HPDE6-E6E7 (cell line): ENCODE data around the gene MUC5B.
"Not testable (repeated sequence)": the region's sequence is repeated elsewhere in the genome, so short reads cannot be mapped to it uniquely, and the experiment has no call there.

Experiments used
- DNase-seq: peaks from one replicate; pipeline ENCODE4 v3.0.0; 2011; ENCODE audit warnings: missing footprints; ENCODE audit errors: extremely low spot score

Gene MUC5B

DNA sequence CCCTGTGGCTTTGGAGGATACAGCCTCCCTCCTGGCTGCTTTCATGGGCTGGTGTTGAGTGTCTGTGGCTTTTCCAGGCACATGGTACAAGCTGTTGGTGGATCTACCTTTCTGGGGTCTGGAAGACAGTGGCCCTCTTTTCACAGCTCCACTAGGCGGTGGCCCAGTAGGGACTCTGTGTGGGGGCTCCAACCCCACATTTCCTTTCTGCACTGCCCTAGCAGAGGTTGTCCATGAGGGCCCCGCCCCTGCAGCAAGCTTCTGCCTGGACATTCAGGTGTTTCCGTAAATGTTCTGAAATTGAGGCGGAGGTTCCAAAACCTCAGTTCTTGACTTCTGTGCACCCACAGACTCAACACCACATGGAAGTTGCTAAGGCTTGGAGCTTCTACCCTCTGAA, 42.6 kb downstream of the MUC5B start:
- DNase-seq = not testable (repeated sequence)

DNA sequence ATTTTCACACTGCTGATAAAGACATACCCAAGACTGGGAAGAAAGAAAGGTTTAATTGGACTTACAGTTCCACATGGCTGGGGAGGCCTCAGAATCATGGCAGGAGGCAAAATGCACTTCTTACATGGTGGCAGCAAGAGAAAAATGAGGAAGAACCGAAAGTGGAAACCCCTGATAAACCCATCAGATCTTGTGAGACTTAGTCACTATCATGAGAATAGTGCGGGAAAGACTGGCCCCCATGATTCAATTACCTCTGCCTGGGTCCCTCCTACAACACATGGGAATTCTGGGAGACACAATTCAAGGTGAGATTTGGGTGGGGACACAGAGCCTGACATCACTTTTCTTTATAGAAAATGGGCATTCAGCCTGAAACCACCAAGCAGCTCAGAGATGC, 44.1 kb downstream of the MUC5B start:
- not testable (repeated sequence) for DNase-seq

DNA sequence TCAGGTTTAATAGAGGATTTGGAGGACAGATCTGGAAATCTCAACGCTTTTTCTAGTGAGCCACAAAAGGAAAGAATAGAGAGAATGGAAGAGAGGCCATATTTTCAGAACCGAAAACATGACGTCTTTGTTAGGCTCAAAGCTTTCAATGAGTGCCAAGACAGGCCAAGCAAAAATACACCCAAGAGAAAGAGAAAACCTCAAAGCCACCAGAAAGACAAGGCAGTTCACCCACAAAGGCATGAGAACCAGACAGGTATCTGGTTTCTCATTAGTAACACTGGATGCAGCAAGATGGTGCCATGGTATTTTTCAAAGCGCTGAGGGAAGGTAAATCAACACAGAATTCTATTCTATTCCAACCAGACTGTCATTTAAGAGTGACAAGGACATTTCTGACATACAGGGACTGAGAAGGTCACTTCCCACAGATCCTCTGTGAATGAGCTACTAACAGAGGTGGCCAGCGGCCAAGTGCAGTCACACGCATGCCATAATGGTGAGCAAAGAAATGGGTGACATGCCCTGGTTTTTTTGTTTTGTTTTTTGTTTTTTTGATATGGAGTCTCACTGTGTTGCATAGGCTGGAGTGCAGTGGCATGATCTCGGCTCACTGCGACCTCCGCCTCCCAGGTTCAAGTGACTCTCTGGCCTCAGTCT, 44.7 kb downstream of the MUC5B start:
- no peak for DNase-seq

DNA sequence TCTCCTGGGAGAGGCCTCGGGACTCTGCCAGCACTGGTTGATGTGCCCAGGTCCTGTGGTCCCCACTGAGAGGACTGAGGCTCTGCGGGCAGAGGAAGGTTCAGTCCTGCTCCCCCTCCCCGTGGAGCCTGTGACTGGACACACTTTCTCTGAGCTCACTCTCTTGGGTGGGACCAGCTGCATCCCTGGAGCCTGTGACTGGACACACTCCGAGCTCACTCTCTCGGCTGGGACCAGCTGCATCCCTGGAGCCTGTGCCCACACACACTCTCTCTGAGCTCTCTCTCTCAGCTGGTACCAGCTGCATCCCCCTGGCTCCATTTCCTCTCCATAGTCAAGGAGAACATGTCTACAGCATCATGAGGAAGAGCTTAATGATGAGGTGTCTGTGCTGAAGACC, 47.1 kb downstream of the MUC5B start:
- DNase-seq = no peak

DNA sequence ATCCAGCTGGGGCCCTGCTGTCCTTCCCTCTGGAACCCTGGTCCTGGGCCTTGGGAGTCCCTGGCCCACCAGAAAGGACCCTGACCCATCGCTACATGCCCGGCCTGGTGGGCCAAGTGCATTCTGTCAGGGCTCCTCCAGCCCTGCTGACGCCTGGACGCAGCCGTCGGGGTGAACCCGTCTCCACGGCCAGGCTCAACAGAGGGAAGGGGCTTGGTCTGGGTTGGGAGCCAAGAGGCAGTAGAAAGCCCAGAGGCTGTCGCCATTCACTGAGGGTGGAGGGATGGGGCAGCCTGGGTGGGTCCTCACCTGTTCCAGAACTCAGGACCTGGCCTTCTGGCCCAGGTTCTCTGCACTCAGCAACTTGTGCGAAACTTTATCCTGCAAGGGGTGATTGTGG, 47.6 kb downstream of the MUC5B start:
- no peak for DNase-seq

DNA sequence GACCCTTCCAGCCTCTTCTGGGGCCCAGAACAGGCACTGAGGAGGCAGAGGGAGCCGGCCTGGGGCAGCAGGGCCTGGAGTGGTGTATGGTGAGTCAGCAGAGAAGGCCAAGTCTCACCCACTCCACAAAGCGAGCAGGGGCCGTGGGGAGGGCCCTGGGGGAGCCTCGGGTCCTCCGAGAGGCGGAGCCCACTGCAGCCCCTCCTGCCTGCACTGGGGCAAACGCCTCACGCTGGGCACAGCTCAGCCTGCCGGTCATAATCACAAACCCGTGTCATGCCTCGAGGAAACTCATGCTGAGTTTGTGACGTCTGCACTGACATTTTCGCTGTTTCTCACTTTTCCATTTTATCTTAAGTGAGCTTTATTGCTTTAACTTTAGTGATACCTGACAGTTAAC, 48.1 kb downstream of the MUC5B start:
- no peak for DNase-seq

DNA sequence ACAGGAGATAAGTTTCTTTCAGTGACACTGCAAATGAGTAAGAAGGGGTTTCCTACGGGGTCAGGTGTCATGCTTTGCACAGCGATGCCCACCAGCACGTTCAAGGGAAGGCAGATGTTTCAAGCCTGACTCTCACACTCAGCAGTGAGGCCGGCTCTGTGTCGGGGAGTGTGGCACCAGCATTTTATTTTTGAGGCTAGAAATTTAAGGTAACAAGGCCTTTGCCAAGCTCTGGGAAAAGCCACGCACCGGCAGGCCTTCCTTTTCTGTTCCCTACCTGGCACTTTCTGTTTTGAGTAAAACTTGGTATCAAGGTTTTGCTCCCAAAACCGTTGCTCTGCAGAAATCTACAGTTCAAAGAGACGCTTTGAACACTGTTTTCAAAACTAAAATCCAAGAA, 48.5 kb downstream of the MUC5B start:
- DNase-seq = no peak

DNA sequence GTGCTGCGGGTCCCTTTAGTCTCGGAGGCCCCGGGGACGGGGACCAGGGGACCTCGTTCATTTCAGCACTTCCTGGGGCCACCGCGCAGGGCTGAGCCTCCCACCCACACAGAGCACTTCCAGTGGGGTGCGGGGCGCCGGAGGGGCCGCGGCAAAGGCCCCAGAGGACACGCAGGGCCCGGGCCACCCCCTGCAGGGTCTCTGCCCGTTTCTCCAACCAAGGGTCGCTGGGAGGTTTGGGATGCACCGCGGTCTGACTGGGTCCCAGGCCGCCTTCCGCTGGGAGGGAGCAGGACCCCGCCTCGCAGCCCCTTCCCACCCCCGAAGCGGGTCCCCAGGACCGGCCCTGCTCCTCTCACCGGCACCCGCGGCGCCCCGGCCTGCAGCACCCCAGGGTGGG, 49.1 kb downstream of the MUC5B start:
- DNase-seq = no peak

DNA sequence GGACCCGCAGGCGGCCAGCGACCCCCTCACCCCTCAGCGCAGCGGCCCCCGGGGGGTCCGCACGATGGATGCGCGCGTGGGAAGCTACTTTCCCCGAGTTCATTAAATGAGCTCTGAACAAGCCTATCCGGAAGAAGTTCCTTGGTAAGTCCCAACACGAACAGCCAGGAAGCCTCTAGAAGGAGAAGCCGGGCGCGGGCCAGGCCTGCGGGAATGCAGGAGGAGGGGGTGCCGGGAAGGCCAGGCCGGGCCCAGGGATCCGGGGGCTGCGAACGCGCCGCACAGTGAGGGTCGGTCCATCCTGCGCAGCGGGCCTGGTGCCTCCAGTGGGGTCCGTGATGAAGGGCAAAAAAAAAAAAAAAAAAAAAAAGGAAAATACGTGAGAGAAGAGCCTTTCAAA, 49.7 kb downstream of the MUC5B start:
- DNase-seq = no peak

DNA sequence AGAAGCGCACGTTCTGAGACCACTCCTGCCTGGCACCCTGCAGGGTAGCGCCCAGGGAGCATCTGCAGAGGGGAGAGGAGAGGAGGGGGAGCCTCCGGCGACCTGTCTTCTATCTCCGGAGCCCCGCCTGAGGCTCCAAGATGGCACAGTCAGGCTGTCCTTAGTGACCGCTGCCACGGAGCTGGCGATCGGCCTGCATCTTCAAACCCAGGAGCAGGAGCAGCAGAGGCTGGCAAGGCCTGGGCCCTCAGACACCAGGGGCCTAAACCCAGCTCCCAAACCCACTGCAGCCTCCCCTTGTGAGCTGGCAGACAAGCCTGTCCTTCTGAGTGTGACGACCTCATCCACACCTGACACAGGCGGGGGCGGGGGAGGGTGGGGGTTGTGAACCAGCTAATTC, 51.6 kb downstream of the MUC5B start:
- DNase-seq = no peak

DNA sequence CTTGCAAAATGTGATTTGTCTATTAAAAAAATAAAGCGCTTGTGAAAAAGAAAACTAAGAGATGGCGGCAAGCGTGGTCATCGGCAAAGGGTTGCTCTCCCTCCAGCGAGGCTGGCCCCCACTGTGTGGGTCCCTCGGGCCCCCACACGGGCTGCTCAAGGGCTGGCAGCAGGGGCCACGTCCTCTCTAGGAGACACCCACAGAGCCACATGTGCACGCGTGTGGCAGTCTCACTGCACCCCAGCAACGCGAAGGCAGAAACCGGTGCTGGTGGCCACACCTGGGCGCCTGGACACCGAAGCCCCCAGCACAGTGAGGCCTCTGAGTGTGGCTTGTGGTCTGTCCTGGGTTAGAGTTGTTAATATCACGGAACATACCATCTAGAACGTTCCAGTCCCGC, 52.2 kb downstream of the MUC5B start:
- DNase-seq = no peak

DNA sequence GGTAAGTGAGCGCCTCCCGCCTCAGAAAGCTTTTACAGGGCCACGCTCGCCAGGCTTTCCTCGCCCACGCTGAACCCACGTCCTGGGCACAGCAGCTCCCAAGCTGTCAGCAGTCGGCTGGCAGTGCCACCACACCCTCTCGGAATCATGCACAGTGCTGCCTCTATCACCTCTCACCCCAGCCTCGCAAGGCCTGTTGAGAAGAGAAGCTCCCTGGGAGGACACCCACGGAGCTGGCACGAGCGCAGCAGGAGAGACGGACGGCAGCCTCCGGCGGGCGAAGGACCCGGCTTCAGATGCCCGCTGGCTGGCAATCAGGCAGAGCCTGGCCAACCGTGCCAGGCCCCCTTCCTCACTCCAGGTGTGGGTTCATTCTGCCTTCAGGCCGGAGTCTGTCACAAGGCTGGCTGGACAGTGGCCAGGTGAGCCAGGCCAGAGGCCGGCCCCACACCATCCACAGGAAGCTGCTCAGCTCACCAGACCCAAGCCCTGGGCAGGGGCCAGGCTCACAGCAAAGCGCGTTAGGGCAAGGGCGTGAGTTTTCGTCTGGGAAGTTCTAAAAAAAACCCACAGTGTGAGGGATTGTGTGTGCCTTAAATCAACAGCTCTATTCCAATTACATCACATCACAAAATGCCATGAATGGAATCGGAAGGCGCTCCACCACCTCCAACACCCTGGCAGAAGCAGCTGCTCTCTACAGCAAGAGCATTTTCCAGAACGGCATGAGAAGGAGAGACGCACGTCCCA, 53.4 kb downstream of the MUC5B start:
- no peak for DNase-seq

DNA sequence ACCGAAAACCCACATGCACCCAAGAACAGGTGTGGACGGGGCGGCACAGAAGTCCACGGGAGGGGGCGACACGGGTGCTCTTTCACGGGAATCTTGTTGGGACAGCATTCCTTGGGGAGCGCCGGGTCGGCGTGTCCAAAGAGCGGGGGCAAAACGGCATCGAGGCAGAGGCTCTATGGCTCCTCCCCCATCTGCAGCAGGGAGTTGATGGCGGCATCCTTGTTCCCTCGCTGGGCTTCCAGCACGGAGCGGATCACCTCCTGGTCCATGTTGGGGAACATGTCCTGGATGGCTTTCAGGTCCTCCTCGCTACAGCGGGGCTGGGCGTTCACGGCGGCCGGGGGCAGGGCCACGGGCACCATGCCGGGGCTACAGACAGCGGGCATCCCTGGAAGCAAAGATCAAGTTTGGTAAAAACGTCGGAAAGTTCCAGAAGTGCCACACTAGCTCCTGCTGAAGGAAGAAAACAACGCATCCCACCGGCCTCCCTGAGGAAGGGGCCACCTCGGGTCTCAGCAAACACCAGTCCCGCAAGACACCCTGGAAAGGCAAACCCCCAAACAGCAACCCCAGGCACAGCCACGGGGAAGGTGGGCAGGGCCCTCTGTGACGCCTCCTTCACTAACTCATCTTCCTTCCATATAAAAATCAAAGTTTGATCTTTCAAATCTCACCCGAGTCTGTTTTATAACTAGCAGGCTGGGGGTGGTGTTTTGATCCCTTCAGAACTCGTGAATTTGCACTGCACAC, 54.2 kb downstream of the MUC5B start:
- DNase-seq = no peak

DNA sequence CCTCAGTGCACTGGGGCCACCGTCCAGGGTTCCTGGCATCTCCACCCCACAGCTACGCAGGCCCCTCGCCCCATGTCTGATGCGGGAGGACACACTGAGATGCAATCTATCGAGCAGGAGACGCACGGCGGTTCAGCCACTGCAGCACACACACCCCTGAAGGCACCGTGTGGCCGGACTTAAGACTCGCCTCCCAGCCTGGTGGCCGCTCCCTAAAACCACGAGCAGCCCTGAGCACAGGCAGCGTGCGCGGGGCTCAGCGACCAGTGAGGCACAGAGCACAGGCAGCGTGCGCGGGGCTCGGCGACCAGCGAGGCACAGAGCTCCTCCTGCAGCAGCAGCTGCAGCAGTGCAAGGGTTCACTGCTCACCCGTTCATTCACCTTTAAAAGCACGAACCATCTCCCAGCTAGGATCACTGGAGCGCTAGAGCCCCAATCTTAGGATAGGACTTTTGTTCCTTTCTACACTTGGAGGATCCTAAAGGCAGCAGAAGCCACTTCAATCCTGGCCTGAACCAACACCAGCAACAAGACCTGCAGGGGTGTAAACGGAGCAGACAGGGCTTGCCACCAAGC, 55.2 kb downstream of the MUC5B start:
- no peak for DNase-seq

DNA sequence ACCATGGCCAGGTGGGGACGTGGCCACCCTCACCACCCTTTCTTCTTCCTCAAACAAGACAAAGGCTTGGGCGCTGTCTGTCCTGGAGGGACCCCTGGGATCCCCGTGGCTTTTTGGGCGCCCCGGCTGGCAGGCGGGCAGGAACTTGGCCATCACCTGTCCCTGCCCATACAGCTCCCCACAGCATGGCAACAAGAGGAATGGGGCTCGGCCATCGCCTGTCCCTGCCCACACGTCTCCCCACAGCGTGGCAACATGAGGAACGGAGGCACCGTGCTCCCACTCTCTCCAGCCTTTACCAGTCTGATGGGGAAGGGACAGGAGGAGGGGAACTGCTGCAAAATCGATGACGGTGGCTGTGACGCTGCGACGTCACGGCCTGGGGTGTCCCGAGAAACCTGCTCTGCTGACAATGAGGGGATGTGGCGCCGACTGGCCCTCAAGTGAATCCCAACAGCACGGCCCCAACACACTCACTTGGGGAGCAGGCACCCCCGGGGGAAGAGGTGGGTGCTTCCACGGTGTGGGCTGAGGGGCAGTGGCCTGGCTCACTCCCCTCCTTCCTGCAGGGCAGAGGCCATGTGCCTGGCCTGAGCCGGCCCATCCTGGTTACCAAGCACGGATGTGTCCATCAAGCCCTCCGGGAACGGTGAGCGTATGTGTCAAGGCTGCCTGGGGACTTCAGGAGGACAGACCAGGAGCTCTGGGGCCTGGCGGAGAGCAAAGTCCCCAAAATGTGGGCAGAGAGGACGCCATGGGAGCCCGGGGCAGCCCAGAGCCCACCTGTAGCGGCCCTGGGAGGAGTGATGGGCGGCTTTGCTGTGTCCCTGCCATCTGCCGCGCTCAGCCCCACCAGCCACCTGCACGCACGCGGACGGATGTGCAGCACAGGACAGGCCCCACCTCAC, 56.2 kb downstream of the MUC5B start:
- no peak for DNase-seq

DNA sequence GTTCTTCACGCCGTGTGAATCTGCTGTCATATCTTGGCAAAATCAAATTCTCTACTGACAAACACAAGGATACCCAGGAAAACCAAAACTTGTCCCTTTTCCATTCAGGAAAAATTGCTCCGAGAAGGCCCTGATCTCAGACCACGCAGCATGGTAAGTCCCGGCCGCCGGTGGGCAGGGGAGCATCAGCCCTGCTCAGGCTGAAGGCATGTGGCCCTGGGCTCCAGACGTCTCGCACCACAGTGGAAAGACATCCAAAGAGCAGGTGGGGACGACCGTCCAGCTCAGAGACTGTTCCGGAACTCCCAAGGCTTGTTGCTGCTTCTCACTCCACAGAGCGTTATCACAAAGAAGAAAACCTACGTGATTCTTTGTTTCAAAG, 56.8 kb downstream of the MUC5B start:
- DNase-seq = no peak

DNA sequence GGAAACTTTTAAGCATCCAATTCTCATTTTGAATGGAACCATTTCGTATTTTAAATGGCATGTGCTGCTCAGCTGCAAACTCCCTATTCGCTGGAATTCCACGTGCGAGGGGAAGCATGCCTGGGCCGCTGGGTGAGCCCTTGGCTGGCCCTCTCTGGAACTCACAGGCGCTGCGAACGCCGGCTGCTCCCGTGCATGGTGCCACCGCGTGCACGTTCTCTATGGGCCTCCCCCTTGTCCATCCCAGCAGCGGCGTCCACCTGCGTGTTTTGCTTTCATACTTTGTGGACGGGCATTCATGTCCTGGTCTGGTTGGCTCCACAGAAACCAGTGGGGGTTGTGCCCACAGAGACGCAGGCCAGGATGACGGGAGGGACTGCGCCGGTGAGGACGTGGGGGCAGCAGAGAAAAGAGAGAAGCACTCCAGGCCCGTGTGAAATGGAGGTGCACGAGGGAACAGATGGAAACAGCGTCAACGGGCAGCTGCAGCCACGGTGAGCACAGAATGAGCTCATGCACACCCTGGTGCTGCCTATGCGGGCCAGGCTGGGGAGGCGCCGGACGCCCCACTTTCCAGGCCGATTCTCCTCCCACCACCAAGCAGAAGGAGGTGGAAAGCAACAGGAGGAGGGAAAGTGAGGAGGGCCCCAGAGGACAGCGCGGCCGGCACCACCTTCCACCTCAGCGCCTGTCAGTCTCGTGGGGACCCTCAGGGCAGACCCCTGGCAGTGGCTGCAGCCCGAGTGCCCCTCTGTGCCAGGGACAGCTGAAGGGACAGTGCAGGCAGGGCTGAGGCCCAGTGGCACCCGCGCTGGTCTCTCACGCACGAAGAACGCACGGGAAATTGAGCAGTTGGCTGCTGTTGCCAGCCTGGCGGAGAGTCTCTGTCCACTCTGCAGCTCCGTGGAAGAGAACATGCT, 57.5 kb downstream of the MUC5B start:
- DNase-seq = no peak

DNA sequence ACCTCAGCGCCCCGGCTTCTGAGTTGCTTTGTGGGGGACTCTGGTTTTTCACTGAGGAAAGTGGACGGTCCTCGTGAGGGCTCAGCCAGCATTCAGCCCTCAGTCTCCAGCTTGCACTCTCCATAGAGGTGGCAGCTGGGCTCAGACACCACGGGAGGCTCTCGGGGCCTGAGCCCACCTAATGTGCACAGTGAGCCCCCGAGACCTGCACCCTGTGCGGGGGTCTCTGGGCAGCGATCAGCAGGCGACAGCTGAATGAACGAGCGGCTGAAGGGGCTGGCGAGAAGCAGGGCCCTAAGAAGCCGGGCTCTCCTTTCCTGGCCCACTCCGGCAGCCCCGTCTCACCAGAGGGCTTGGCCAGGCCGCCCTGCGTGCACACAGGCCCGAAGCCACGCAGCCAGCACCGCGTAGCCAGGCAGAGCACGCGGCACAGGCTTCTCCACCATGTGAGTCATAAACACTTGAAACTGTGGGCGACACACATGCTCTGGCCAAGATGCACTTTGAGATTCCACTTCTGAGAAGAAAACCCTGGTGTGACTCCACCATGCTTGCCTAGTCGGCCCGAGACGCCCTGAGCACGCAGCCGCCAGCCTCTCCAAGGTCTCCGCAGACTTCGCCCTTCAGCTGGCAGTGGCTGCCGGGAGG, 58.6 kb downstream of the MUC5B start:
- no peak for DNase-seq

DNA sequence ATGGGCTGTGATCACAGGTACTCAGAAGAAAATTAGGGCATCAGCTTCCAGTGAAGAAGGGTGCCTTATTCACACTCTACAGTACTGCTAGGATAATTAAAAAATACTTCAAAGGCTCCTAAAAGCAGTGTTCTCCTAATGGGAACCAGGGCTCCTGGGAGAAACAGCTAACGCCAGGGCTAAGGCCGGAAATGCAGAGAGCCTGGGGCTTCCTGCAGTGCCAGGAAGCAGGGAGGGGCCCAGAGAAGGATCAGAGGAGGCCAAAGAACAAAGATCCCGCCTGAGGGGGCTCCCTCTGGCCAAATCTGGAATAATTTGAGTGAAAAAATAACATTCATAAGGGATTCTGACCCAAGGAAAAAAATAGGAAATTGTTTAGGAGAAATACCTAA, 59.1 kb downstream of the MUC5B start:
- DNase-seq = no peak

DNA sequence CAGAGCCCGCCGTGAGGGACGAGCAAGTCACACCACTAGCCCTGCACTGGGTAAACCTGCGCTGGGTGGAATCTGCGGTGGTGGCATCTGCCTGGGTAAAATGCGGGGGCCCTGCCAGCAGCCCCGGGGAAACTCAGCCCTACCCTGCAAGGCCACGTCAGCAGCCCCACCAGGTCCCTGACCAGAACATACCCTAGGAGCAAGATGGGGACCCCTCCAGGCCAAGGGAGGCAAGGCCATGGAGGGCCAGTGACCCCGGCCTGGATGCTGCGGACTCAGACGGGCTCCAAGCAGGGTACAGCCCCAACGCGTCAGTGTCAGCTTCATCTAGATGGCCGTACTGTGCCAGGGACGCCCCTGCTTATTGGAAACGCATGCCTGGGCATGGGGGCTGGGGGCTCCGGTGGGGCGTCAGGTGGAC, 60.2 kb downstream of the MUC5B start:
- no peak for DNase-seq
